Memory B cell (primary cell): ENCODE measurements around the gene ZNF557.

Experiments
- ATAC-seq: fragments of 150-1000 bp; cut with Tn5 transposase; 2 replicates; pipeline ENCODE4 v1.10.0; 2021; ENCODE audit warnings: low read depth, mild to moderate bottlenecking, moderate library complexity
- DNase-seq, 2 donors: peaks; one replicate each; pipeline ENCODE4 v3.0.0; 2022; ENCODE audit warnings: low spot score in 2 of 2
- H3K27ac Mint-ChIP-seq: one replicate; pipeline ENCODE4 v1.8.0; 2022; ENCODE audit warnings: mild to moderate bottlenecking, moderate library complexity, mixed read lengths
- H3K27me3 Mint-ChIP-seq: one replicate; pipeline ENCODE4 v1.8.0; 2022; ENCODE audit warnings: mixed read lengths
- H3K36me3 Mint-ChIP-seq: one replicate; pipeline ENCODE4 v1.8.0; 2022; ENCODE audit warnings: mild to moderate bottlenecking, mixed read lengths
- H3K4me1 Mint-ChIP-seq: one replicate; pipeline ENCODE4 v1.8.0; 2022; ENCODE audit warnings: mixed read lengths
- H3K4me3 Mint-ChIP-seq: one replicate; pipeline ENCODE4 v1.8.0; 2022; ENCODE audit warnings: mild to moderate bottlenecking, moderate library complexity, mixed read lengths
- H3K9me3 Mint-ChIP-seq: one replicate; pipeline ENCODE4 v1.8.0; 2022; ENCODE audit warnings: mixed read lengths

The ZNF557 gene

DNA sequence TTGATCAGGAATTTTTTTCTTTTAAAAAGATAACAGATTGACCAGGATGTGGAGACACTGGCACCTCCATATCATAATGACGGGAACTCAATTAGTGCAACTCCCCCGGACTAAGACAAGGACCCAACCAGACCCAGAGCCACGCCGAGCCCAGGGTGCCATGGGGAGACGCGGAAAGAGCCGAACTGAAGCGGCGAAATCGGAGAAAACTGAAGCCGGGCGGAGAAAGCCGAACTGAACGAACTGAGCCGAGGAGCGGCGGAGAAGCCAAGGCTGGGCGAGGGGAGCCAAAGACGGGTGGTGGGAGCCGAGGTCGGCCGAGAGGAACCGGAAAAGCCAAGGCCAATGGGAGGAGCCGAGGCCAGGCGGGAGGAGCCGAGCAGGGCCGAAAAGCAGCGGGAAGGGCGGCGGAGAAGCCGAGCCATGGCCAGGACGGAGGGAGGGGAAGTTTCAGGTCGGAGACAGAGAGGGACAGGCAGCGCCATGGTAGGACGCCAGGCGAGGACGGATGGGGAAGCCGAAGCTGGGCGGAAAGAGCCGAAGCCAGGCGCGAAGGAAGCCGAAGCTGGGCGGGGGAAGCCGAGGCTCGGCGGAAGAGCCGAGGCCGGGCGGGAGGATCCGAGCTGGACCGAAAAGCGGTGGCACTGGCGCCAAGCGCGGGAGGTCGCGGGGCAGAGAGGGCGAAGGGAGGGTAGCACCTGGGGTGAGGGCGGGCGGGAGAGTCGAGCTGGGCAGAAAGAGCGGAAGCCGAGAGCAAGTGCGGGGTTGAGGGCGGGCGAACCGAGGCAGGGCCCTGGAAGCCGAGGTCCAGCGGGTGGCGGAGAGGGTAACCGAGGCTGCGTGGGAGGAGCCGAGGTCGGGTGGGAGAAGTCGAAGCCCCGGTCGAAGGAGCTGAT, 29.4 kb downstream of the ZNF557 start:
- H3K36me3 Mint-ChIP-seq, result peaks cover 4% of the 10 kb centered on the region
- no peaks in the 10 kb centered on the region for H3K27me3 Mint-ChIP-seq
- H3K4me1 Mint-ChIP-seq, result peaks cover 3% of the 10 kb centered on the region
- peak overlapping the region; percentile 96 for H3K4me3 Mint-ChIP-seq
- peaks cover 14% of the 10 kb centered on the region for H3K9me3 Mint-ChIP-seq
- peak; percentile 80 to 85 for DNase-seq
- peak overlapping the region; percentile 90 for H3K27ac Mint-ChIP-seq
- peak; percentile 86 for ATAC-seq

DNA sequence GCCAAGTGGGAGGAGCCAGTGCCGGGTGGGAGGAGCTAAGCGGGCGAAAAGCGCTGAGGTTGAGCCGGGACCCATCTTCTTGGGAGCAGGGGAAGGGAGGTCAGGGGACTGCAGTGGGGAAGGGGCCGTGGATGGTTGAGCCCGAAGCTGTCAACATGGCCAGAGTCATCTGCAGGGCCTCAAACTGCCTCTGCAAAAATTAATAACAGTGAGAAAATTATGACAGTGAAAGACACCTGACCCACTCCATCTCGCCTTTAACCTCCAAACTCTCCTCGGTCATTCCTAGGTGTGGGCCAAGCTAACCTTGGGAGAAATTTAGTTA, 30.1 kb downstream of the ZNF557 start:
- H3K27ac Mint-ChIP-seq, result peak overlapping the region; percentile 90
- H3K4me3 Mint-ChIP-seq, result peak overlapping the region; percentile 96
- ATAC-seq (no peak), DNase-seq (no peak)
- peaks cover 3% of the 10 kb centered on the region for H3K4me1 Mint-ChIP-seq
- H3K9me3 Mint-ChIP-seq, result peaks cover 14% of the 10 kb centered on the region
- H3K36me3 Mint-ChIP-seq, result peaks cover 4% of the 10 kb centered on the region
- no peaks in the 10 kb centered on the region for H3K27me3 Mint-ChIP-seq

DNA sequence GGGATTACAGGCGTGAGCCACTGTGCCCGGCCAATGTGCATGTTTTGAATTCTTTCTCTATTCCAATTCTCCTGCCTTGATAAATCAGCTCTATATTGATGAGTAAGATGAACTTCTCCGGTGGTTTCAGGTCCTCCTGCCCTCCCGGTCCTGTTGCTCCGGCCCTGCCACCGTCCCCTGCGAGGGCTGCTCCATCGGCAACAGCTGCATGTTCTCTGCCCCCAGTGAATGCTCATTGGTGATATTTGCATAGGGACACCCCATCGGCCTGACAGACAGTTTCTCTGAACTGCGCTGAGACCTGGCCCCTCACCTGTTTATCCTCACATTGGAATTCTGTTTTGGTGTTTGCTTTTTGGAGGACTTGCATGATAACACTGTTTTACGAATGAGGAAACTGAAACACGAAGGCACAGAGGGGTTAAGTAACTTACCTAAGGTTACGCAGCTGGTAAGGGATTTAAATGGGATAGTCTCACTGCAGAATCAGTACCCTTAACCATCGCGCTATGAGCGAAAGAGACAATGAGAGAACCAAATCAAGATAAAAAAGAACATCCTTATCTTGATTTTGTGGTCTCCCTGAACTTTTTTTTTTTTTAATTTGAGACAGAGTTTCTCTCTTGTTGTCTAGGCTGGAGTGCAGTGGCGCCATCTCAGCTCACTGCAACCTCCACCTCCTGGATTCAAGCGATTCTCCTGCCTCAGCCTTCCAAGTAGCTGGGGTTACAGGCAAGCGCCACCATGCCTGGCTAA, 32.2 kb downstream of the ZNF557 start:
- H3K27ac Mint-ChIP-seq, result no peak overlapping the region

DNA sequence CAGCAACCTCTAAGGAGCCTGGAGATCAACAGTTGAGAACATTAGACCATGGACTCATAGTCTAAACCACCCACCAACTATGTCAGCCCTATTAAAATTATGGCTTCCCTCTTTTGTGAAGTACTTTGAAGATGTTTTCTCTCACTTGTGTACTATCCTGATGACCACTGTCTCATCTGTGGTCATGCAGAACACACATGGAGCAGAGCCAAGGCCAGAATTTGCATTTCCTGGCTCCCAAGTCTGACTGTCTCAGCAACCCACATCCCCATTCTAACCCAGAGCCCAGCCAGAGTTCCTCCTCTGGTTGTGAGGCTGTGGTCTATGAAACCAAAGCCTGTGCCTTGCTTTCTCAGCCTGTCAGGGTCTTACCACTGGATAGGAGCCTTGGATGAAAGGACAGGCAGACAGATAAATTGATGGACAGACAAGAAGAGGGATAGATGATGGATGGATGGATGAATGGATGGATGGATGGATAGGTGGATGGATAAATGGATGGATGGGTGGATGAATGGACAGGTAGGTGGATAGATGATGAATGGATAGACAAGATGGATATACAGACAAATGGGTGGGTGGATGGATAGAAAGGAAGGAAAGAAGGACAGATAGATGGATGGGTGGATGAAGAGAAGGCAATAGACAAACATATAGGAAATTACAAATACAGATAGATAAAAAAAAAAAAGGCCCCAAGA, 35.4 kb downstream of the ZNF557 start:
- H3K4me1 Mint-ChIP-seq, result no peaks in the 10 kb centered on the region

More for the DNA sequence above, 32.2 kb downstream of the ZNF557 start:
- ATAC-seq, result no peak
- Mint-ChIP-seq H3K9me3 (peaks cover 9% of the 10 kb centered on the region), H3K27me3 (no peaks in the 10 kb centered on the region), H3K4me3 (no peak overlapping the region), H3K4me1 (peaks cover 3% of the 10 kb centered on the region), H3K36me3 (no peaks in the 10 kb centered on the region)
- no peak for DNase-seq

GRCh38 chr19:7106711-7107657, 37.5 kb downstream of the ZNF557 start:
- Mint-ChIP-seq H3K9me3 (no peaks in the 10 kb centered on the region), H3K27me3 (peaks cover 1% of the 10 kb centered on the region), H3K4me1 (no peaks in the 10 kb centered on the region), H3K36me3 (no peaks in the 10 kb centered on the region), H3K4me3 (no peak overlapping the region), H3K27ac (no peak overlapping the region)
- no peak for ATAC-seq
- DNase-seq, result no peak

More for the DNA sequence above, 35.4 kb downstream of the ZNF557 start:
- no peaks in the 10 kb centered on the region for H3K36me3 Mint-ChIP-seq
- no peak overlapping the region for H3K27ac Mint-ChIP-seq
- DNase-seq (no peak), ATAC-seq (no peak)
- H3K9me3 Mint-ChIP-seq, result no peaks in the 10 kb centered on the region
- H3K4me3 Mint-ChIP-seq, result no peak overlapping the region
- no peaks in the 10 kb centered on the region for H3K27me3 Mint-ChIP-seq

GRCh38 chr19:7109678-7110289, 40.3 kb downstream of the ZNF557 start:
- no peak overlapping the region for H3K4me3 Mint-ChIP-seq
- H3K27me3 Mint-ChIP-seq, result peaks cover 9% of the 10 kb centered on the region
- H3K9me3 Mint-ChIP-seq, result peaks cover 3% of the 10 kb centered on the region
- H3K36me3 Mint-ChIP-seq, result no peaks in the 10 kb centered on the region
- DNase-seq (no peak), ATAC-seq (no peak)
- H3K4me1 Mint-ChIP-seq, result no peaks in the 10 kb centered on the region
- no peak overlapping the region for H3K27ac Mint-ChIP-seq

DNA sequence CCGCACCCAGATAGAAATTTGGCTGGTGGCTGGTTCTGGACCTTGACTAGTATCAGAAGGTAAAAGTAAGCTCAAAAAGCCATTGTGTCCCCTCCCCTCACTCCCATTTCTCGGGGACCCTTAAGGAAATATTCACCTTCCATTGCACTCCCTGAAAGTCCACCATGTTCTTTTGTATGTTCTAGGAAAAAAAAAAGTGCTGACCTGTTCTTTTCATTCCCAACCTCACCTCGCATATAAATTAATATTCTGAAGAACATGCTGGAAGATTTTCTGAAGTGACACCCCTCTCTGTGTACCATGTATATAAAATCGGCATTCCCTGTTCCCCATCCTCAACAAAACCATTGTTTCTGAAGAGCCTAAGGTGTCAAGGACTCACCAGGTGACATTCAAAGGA, 43.2 kb downstream of the ZNF557 start:
- Mint-ChIP-seq H3K9me3 (peaks cover 3% of the 10 kb centered on the region), H3K4me1 (no peaks in the 10 kb centered on the region), H3K27ac (no peak overlapping the region), H3K4me3 (no peak overlapping the region), H3K36me3 (peaks cover 3% of the 10 kb centered on the region), H3K27me3 (peaks cover 13% of the 10 kb centered on the region)
- no peak for DNase-seq
- ATAC-seq, result no peak

DNA sequence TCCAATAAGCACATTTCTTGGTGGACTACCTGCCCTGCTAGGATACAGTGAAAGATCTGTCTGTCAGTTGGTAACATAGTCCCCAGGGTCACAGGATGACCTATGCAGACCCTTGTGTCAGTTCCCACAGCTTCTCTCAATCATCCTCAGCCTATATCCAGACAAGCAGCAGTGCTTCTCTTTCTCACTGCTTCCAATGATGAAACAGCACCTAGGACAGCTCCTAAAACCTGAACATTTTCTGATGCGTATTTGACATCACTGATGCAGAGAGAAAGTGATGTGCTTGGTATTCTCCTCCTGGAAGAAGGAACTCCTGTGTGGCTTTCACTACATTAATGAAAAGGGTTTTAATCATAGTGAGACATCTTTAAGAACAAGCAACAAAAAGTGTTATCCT, 43.7 kb downstream of the ZNF557 start:
- peaks cover 13% of the 10 kb centered on the region for H3K27me3 Mint-ChIP-seq

GRCh38 chr19:7115721-7116120, 46.2 kb downstream of the ZNF557 start:
- Mint-ChIP-seq H3K27ac (no peak overlapping the region), H3K4me1 (no peaks in the 10 kb centered on the region), H3K4me3 (no peak overlapping the region), H3K9me3 (peaks cover 3% of the 10 kb centered on the region), H3K36me3 (peaks cover 14% of the 10 kb centered on the region), H3K27me3 (peaks cover 17% of the 10 kb centered on the region)
- ATAC-seq (no peak), DNase-seq (no peak)

More for the DNA sequence above, 43.7 kb downstream of the ZNF557 start:
- DNase-seq, result no peak
- Mint-ChIP-seq H3K4me3 (no peak overlapping the region), H3K36me3 (peaks cover 3% of the 10 kb centered on the region), H3K27ac (no peak overlapping the region), H3K4me1 (no peaks in the 10 kb centered on the region), H3K9me3 (peaks cover 3% of the 10 kb centered on the region)
- no peak for ATAC-seq

- ATAC-seq, result no peak
- no peak for DNase-seq
- peaks cover 3% of the 10 kb centered on the region for H3K9me3 Mint-ChIP-seq
- peaks cover 16% of the 10 kb centered on the region for H3K27me3 Mint-ChIP-seq
- H3K36me3 Mint-ChIP-seq, result peaks cover 17% of the 10 kb centered on the region
- no peak overlapping the region for H3K4me3 Mint-ChIP-seq
- no peak overlapping the region for H3K27ac Mint-ChIP-seq
- no peaks in the 10 kb centered on the region for H3K4me1 Mint-ChIP-seq
Measured at GRCh38 chr19:7117248-7117647, 47.7 kb downstream of the ZNF557 start.

- Mint-ChIP-seq H3K36me3 (peaks cover 20% of the 10 kb centered on the region), H3K4me1 (no peaks in the 10 kb centered on the region), H3K4me3 (no peak overlapping the region), H3K9me3 (no peaks in the 10 kb centered on the region), H3K27ac (no peak overlapping the region), H3K27me3 (peaks cover 8% of the 10 kb centered on the region)
- DNase-seq (no peak), ATAC-seq (no peak)
Measured at GRCh38 chr19:7119582-7119981, 50.1 kb downstream of the ZNF557 start.

DNA sequence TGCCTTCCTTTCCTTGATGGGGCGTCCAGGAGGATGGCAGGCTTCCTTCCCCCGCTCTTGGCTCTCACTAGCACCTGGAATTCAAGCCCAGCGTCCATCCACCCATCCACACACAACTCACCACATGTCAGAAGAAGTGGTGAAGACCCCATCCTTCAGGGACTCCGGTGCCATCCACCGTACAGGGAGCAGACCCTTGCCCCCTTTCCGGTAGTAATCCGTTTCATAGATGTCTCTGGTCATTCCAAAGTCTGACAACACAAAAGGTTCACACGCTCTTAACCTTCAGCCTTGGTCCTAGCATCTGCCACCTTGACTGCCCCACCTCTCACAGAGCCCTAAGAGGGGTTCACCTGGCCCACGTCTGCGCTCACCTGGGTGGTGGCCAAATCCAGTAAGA, 51.0 kb downstream of the ZNF557 start:
- ATAC-seq, result no peak
- H3K27ac Mint-ChIP-seq, result no peak overlapping the region
- no peaks in the 10 kb centered on the region for H3K4me1 Mint-ChIP-seq
- H3K4me3 Mint-ChIP-seq, result no peak overlapping the region
- DNase-seq, result no peak
- peaks cover 27% of the 10 kb centered on the region for H3K36me3 Mint-ChIP-seq
- H3K9me3 Mint-ChIP-seq, result no peaks in the 10 kb centered on the region
- peaks cover 6% of the 10 kb centered on the region for H3K27me3 Mint-ChIP-seq

- H3K4me3 Mint-ChIP-seq, result no peak overlapping the region
Measured at GRCh38 chr19:7122701-7123100, 53.2 kb downstream of the ZNF557 start.

More at GRCh38 chr19:7122701-7123100, 53.2 kb downstream of the ZNF557 start:
- H3K27me3 Mint-ChIP-seq, result peaks cover 3% of the 10 kb centered on the region
- DNase-seq, result no peak
- peaks cover 2% of the 10 kb centered on the region for H3K9me3 Mint-ChIP-seq
- peaks cover 29% of the 10 kb centered on the region for H3K36me3 Mint-ChIP-seq
- ATAC-seq, result no peak
- H3K4me1 Mint-ChIP-seq, result no peaks in the 10 kb centered on the region
- H3K27ac Mint-ChIP-seq, result no peak overlapping the region
